Uterus (tissue), 4 donors: ENCODE data around the gene FARS2. TPM values are rescaled to one million over a fixed set of nuclear protein-coding genes. Genes with fewer than 3 reads are reported as not detected.

Experiments used
- DNase-seq, 2 donors: peaks; one replicate each; pipeline ENCODE4 v3.0.0-alpha.2; 2019 to 2020
- H3K27ac ChIP-seq, 2 donors: fragments of 200-600 bp; sonication (generic); 1 replicate in 1 of 2; 2 replicates in 1 of 2; pipeline ENCODE4 v1.5.1; 2016 to 2018
- H3K27me3 ChIP-seq, 2 donors: fragments of 200-600 bp; sonication (generic); one replicate each; pipeline ENCODE4 v1.5.1; 2018 to 2019; ENCODE audit warnings: control low read depth in 1 of 2
- H3K36me3 ChIP-seq, 2 donors: fragments of 200-600 bp; sonication (generic); one replicate each; pipeline ENCODE4 v1.5.1; 2019; ENCODE audit warnings: control low read depth in 1 of 2
- H3K4me1 ChIP-seq, 2 donors: fragments of 200-600 bp; sonication (generic); one replicate each; pipeline ENCODE4 v1.5.1; 2018 to 2019; ENCODE audit warnings: control low read depth in 1 of 2
- H3K4me3 ChIP-seq, 2 donors: fragments of 200-600 bp; sonication (generic); 1 replicate in 1 of 2; 2 replicates in 1 of 2; pipeline ENCODE4 v1.5.1; 2018 to 2019; ENCODE audit warnings: mild to moderate bottlenecking in 1 of 2
- H3K9me3 ChIP-seq, 2 donors: fragments of 200-600 bp; sonication (generic); one replicate each; pipeline ENCODE4 v1.5.1; 2019; ENCODE audit warnings: control low read depth in 1 of 2
- POLR2A ChIP-seq, 2 donors: fragments of 450-650 bp; IDR thresholded peaks; one replicate each; pipeline ENCODE4 v1.6.1; 2016; ENCODE audit warnings: antibody characterized with exemption in 2 of 2, mild to moderate bottlenecking in 1 of 2, moderate library complexity in 1 of 2
- intact Hi-C: fragments of 100-400 bp; cut with DNase I; formaldehyde crosslinking; loops from one replicate; pipeline ENCODE4 v1.15.1; 2023; ENCODE audit warnings: low total_unique reads
- total RNA-seq, 4 donors: library from RNA; depleted of rRNA in 3 of 4; stranded (reverse); fragments of >200 nt in 3 of 4; gene quantifications; one replicate each; pipeline versions ENCODE4 v1.1.0 to v1.2.4, GENCODE V29; 2014 to 2023
- TF ChIP-seq, protein P1 (sequence below), 4 experiments: fragments of 200-600 bp in 2 of 4; fragments of 450-650 bp in 2 of 4; sonication (generic) in 2 of 4; IDR thresholded peaks; one replicate each; pipeline ENCODE4 v1.5.1; 2016 to 2019; ENCODE audit warnings: antibody characterized with exemption in 4 of 4, mild to moderate bottlenecking in 2 of 4, moderate library complexity in 1 of 4
- donor health status: DM: yes; HTN: yes; CAD: no.

FARS2 gene
- total RNA-seq, 4 donors from 2014 or later, result 14.4 to 32.5 (median 25.6) TPM

DNA sequence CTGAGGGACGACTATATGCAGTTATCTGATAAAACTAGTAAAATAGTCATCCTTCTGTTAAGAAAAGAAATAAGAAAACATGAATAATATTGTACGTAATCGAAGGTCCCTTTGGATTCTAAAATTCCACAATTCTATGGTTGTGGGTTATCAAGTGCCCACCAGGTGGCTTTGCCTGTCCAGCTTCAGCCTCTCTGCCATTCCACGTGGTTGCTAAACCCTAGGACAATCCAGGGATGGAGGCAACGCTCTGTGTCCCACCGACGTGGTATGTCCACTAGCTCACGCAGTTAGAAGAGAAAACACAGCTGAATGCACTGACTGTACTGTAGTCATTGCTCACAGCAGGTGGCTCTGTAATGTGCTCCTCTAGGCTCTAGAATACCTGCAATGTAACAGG lies 349.3 kb downstream of the FARS2 start:
- intact Hi-C loops, result no loop called here

DNA sequence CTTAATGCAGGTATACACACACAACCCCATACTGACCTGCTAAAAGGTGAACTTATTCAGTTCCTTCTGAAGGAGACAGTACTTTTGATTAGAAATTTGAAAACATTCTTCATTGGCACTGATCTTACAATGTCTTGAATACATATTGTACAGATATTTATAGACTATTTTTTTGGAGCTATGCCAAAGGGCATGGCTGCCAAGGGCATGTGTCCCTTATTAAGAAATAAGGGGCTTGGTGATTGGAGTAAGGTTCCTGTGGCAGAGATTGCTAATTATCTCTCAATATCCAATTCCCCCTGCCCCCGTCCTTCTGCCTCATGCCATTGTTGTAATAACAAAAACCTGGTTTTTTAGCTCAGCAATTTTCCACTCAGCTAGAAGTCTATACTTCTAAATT lies 355.9 kb downstream of the FARS2 start:
- H3K4me1 ChIP-seq, result no peaks in the 10 kb centered on the region
- TF ChIP-seq POLR2A (IDR thresholded peaks at IDR 0.05), result no peak
- TF ChIP-seq, protein P1, sequence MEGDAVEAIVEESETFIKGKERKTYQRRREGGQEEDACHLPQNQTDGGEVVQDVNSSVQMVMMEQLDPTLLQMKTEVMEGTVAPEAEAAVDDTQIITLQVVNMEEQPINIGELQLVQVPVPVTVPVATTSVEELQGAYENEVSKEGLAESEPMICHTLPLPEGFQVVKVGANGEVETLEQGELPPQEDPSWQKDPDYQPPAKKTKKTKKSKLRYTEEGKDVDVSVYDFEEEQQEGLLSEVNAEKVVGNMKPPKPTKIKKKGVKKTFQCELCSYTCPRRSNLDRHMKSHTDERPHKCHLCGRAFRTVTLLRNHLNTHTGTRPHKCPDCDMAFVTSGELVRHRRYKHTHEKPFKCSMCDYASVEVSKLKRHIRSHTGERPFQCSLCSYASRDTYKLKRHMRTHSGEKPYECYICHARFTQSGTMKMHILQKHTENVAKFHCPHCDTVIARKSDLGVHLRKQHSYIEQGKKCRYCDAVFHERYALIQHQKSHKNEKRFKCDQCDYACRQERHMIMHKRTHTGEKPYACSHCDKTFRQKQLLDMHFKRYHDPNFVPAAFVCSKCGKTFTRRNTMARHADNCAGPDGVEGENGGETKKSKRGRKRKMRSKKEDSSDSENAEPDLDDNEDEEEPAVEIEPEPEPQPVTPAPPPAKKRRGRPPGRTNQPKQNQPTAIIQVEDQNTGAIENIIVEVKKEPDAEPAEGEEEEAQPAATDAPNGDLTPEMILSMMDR (IDR thresholded peaks at IDR 0.05), result no peak
- H3K27me3 ChIP-seq, result no peaks in the 10 kb centered on the region
- no peaks in the 10 kb centered on the region for H3K9me3 ChIP-seq
- no peak overlapping the region for H3K4me3 ChIP-seq
- H3K27ac ChIP-seq, result no peak overlapping the region
- intact Hi-C loops, result no loop called here
- no peaks in the 10 kb centered on the region for H3K36me3 ChIP-seq
- no peak for DNase-seq

More for the DNA sequence above, 349.3 kb downstream of the FARS2 start:
- no peak overlapping the region for H3K27ac ChIP-seq
- DNase-seq, result no peak
- H3K4me3 ChIP-seq, result no peak overlapping the region
- no peaks in the 10 kb centered on the region for H3K9me3 ChIP-seq
- TF ChIP-seq, protein P1 (IDR thresholded peaks at IDR 0.05), result no peak
- no peak for TF ChIP-seq POLR2A (IDR thresholded peaks at IDR 0.05)
- no peaks in the 10 kb centered on the region for H3K36me3 ChIP-seq
- H3K4me1 ChIP-seq, result no peaks in the 10 kb centered on the region
- H3K27me3 ChIP-seq, result no peaks in the 10 kb centered on the region

DNA sequence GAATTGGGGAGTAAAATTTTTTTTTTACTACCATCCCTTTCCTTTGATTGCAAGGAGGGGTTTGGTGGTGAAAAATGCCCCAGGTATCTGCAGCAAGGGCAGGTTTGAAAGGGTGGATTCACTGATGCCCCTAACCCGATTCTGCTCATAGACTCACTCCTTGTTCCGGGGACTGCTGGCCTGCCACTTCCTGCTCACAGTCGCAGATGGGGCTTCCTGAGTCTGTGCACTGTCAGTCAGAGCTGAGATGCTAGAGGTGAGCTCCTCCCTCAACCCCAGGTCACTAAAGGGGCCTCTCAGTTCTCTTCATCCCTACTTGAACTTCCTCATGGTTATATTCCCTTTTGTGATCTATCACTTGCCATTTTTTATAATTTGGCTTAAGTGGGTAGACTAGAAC lies 357.9 kb downstream of the FARS2 start:
- Histone ChIP-seq H3K9me3 (no peaks in the 10 kb centered on the region), H3K27ac (no peak overlapping the region), H3K4me1 (no peaks in the 10 kb centered on the region), H3K27me3 (no peaks in the 10 kb centered on the region), H3K4me3 (no peak overlapping the region), H3K36me3 (no peaks in the 10 kb centered on the region)
- TF ChIP-seq, protein P1 (IDR thresholded peaks at IDR 0.05), result no peak
- no peak for TF ChIP-seq POLR2A (IDR thresholded peaks at IDR 0.05)
- intact Hi-C loops, result no loop called here
- no peak for DNase-seq

DNA sequence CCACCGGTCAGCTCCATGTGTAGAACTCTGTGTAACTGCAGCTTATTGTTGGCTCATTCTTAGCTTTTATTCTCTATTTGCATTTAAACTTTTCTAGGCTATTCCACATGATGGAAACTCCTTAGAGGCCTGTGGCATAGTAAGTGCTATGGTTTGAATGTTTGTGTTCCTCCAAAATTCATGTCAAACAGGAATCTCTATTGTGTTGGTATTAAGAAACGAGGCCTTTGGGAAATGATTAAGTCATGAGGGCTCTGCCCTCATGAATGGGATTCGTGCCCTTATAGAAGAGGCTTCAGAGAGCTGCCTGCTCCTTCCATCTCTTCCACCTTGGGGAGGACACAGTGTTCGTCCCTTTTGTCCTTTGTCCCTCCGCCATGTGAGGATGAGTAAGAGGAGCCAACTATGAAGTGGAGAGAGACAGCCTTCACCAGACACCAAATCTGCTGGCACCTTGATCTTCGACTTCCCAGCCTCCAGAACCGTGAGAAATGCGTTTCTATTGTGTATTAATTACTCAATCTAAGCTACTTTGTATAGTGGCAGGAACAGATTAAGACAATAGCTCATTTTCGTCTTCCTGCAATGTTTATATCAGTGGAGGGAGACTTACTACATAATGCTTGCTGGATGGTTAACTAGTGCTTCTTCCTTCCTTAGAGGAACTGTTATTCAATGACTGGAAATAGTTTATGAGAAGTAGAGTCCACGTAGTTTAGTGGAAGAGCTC lies 361.1 kb downstream of the FARS2 start:
- Histone ChIP-seq H3K4me3 (no peak overlapping the region), H3K36me3 (no peaks in the 10 kb centered on the region), H3K4me1 (no peaks in the 10 kb centered on the region), H3K27ac (no peak overlapping the region), H3K27me3 (no peaks in the 10 kb centered on the region), H3K9me3 (no peaks in the 10 kb centered on the region)
- no peak for DNase-seq
- intact Hi-C loops, result no loop called here
- no peak for TF ChIP-seq POLR2A (IDR thresholded peaks at IDR 0.05)

DNA sequence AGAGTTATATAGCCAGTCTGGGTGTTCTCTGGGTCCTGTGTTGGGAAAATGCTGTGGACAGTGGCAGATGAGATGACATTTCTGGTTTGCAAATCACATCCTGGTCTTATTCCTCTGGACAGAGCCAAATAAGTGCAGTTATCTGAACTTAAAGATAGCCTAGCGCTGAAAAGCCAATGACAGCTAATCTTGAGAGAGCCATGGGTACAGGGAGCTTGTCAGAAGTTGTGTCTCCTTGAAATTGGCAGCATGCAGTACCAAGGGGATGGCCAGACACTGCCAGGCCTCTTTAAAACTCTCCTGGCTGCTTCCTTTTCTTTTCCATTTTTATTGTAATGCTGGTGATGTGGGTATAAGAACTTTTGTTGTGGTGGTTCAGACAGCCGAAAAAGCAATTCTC lies 362.5 kb downstream of the FARS2 start:
- no peak for DNase-seq
- H3K27ac ChIP-seq, result no peak overlapping the region
- H3K9me3 ChIP-seq, result no peaks in the 10 kb centered on the region
- H3K27me3 ChIP-seq, result no peaks in the 10 kb centered on the region
- no peaks in the 10 kb centered on the region for H3K36me3 ChIP-seq
- H3K4me1 ChIP-seq, result no peaks in the 10 kb centered on the region
- no peak for TF ChIP-seq POLR2A (IDR thresholded peaks at IDR 0.05)
- TF ChIP-seq, protein P1 (IDR thresholded peaks at IDR 0.05), result no peak
- no peak overlapping the region for H3K4me3 ChIP-seq
- intact Hi-C loops, result no loop called here
